Esophagus (tissue), 2 donors: ENCODE results near the gene C4BPB. TPM values are rescaled to one million over a fixed set of nuclear protein-coding genes. Genes with fewer than 3 reads are reported as not detected.

Experiments
- H3K27ac ChIP-seq, 2 donors: one replicate each; pipeline ENCODE4 v1.5.1; 2013; ENCODE audit warnings: low read depth in 2 of 2, mild to moderate bottlenecking in 2 of 2, inconsistent platforms in 1 of 2, low read length in 1 of 2, moderate library complexity in 1 of 2
- H3K27me3 ChIP-seq, 2 donors: one replicate each; pipeline ENCODE4 v1.6.1; 2013; ENCODE audit warnings: low read length in 2 of 2, control low read depth in 1 of 2, mild to moderate bottlenecking in 1 of 2; ENCODE audit not compliant: insufficient read depth in 2 of 2, control insufficient read depth in 1 of 2
- H3K36me3 ChIP-seq, 2 donors: one replicate each; pipeline ENCODE4 v1.6.1; 2013; ENCODE audit warnings: low read length in 1 of 2; ENCODE audit not compliant: control insufficient read depth in 2 of 2, insufficient read depth in 2 of 2
- H3K4me1 ChIP-seq, 2 donors: one replicate each; pipeline ENCODE4 v1.6.1; 2013; ENCODE audit warnings: low read length in 1 of 2; ENCODE audit not compliant: control insufficient read depth in 2 of 2, insufficient read depth in 2 of 2
- H3K4me3 ChIP-seq, 2 donors: one replicate each; pipeline ENCODE4 v1.5.1; 2013; ENCODE audit warnings: low read length in 2 of 2, mild to moderate bottlenecking in 2 of 2, low read depth in 1 of 2, moderate library complexity in 1 of 2
- H3K9me3 ChIP-seq, 2 donors: one replicate each; pipeline ENCODE4 v1.6.1; 2013; ENCODE audit warnings: mild to moderate bottlenecking in 2 of 2, low read depth in 1 of 2, low read length in 1 of 2, moderate library complexity in 1 of 2; ENCODE audit not compliant: control insufficient read depth in 2 of 2, insufficient read depth in 1 of 2
- WGBS, 2 donors: extraction: QIAGEN DNeasy Blood & Tissue Kit; methylation state at CpG; one replicate each; pipeline ENCODE4 v1.1.7; 2013; 5-methylcytosine and 5-hydroxymethylcytosine counted together
- polyA plus RNA-seq, 2 donors: library from polyadenylated mRNA; stranded (reverse); fragments of 200-250 nt; gene quantifications; one replicate each; pipeline ENCODE4 v1.2.3, GENCODE V29; 2013
- donor health status: healthy with polysubstance abuse.
- donor health status: Bipolar disorder and iron deficiency.

The C4BPB gene
- polyA plus RNA-seq, 2 donors, result 0.08 TPM; not detected in 1

GRCh38 chr1:207049974-207050391, 38.7 kb upstream of the C4BPB start:
- no peaks in the 10 kb centered on the region for H3K9me3 ChIP-seq
- peak overlapping the region; percentile 81 to 97 for H3K27ac ChIP-seq
- H3K27me3 ChIP-seq, result no peaks in the 10 kb centered on the region
- peaks cover 0 to 7% of the 10 kb centered on the region in 2 donors for H3K36me3 ChIP-seq
- H3K4me3 ChIP-seq, result peak overlapping the region; percentile 88 to 97
- WGBS, 2 donors, result 1% methylated on average over 6 of the region's 6 CpGs
- H3K4me1 ChIP-seq, result no peaks in the 10 kb centered on the region

- peak overlapping the region; percentile 81 to 97 for H3K27ac ChIP-seq
- peaks cover 0 to 7% of the 10 kb centered on the region in 2 donors for H3K36me3 ChIP-seq
- H3K4me3 ChIP-seq, result peak overlapping the region; percentile 88 to 97
- 0 to 1% methylated on average over 47 of the region's 47 CpGs for WGBS, 2 donors
- H3K9me3 ChIP-seq, result no peaks in the 10 kb centered on the region
- H3K27me3 ChIP-seq, result no peaks in the 10 kb centered on the region
- H3K4me1 ChIP-seq, result no peaks in the 10 kb centered on the region
Observed at GRCh38 chr1:207050480-207051190, 38.0 kb upstream of the C4BPB start.

- WGBS, 2 donors, result 34 to 55% methylated on average over 15 of the region's 15 CpGs
- Histone ChIP-seq H3K36me3 (peaks cover 0 to 7% of the 10 kb centered on the region in 2 donors), H3K27ac (peak within 1 kb of the TSS; percentile 88 to 99), H3K27me3 (no peaks in the 10 kb centered on the region), H3K4me3 (peak within 1 kb of the TSS; percentile 88 to 97), H3K4me1 (no peaks in the 10 kb centered on the region), H3K9me3 (no peaks in the 10 kb centered on the region)
Observed at GRCh38 chr1:207051191-207051943, 37.3 kb upstream of the C4BPB start, which contains the start of gene YOD1. Gene YOD1 (minus strand): TSS chr1:207051208. CDS start chr1:207051030, 178 bp downstream.

GRCh38 chr1:207052911-207053769, 35.5 kb upstream of the C4BPB start, which contains the start of gene PFKFB2:
Gene PFKFB2 (plus strand): TSS chr1:207053275. CDS start chr1:207054718, 1,443 bp downstream.
- peak within 1 kb of the TSS; percentile 72 to 97 for H3K4me3 ChIP-seq
- no peaks in the 10 kb centered on the region for H3K9me3 ChIP-seq
- H3K27me3 ChIP-seq, result no peaks in the 10 kb centered on the region
- H3K4me1 ChIP-seq, result no peaks in the 10 kb centered on the region
- WGBS, 2 donors, result 2 to 3% methylated on average over 56 of the region's 56 CpGs
- H3K36me3 ChIP-seq, result peaks cover 0 to 7% of the 10 kb centered on the region in 2 donors
- peak within 1 kb of the TSS; percentile 88 to 99 for H3K27ac ChIP-seq

GRCh38 chr1:207054491-207054890, 34.2 kb upstream of the C4BPB start:
- Histone ChIP-seq H3K9me3 (no peaks in the 10 kb centered on the region), H3K27ac (no peak overlapping the region), H3K4me3 (peak overlapping the region in 1 of 2 donors; percentile 29), H3K36me3 (no peaks in the 10 kb centered on the region), H3K27me3 (no peaks in the 10 kb centered on the region), H3K4me1 (no peaks in the 10 kb centered on the region)
- WGBS, 2 donors, result 34 to 37% methylated on average over 2 of the region's 2 CpGs

GRCh38 chr1:207055386-207056001, 33.2 kb upstream of the C4BPB start:
- Histone ChIP-seq H3K4me1 (no peaks in the 10 kb centered on the region), H3K9me3 (no peaks in the 10 kb centered on the region), H3K36me3 (no peaks in the 10 kb centered on the region), H3K4me3 (no peak overlapping the region), H3K27ac (no peak overlapping the region), H3K27me3 (no peaks in the 10 kb centered on the region)
- 61 to 75% methylated on average over 3 of the region's 3 CpGs for WGBS, 2 donors

- Histone ChIP-seq H3K4me1 (no peaks in the 10 kb centered on the region), H3K27me3 (no peaks in the 10 kb centered on the region), H3K4me3 (no peak overlapping the region), H3K27ac (peak overlapping the region in 1 of 2 donors; percentile 15), H3K9me3 (no peaks in the 10 kb centered on the region), H3K36me3 (peaks cover 0 to 4% of the 10 kb centered on the region in 2 donors)
- WGBS, 2 donors, result 67 to 76% methylated on average over 6 of the region's 6 CpGs
Observed at GRCh38 chr1:207056673-207057072, 32.0 kb upstream of the C4BPB start.

- H3K9me3 ChIP-seq, result no peaks in the 10 kb centered on the region
- no peak overlapping the region for H3K4me3 ChIP-seq
- peaks cover 3 to 17% of the 10 kb centered on the region in 2 donors for H3K36me3 ChIP-seq
- H3K27ac ChIP-seq, result no peak overlapping the region
- H3K27me3 ChIP-seq, result no peaks in the 10 kb centered on the region
- 86 to 90% methylated on average over 4 of the region's 4 CpGs for WGBS, 2 donors
- no peaks in the 10 kb centered on the region for H3K4me1 ChIP-seq
Observed at GRCh38 chr1:207058252-207058651, 30.4 kb upstream of the C4BPB start.
